Liver (tissue), 3 donors: ENCODE data around the gene AEBP2.

Experiments
- TAF1 ChIP-seq: conservative IDR thresholded peaks from 2 replicates; pipeline ENCODE4 v1.6.1; 2016; ENCODE audit warnings: antibody characterized with exemption, mild to moderate bottlenecking
- TF ChIP-seq, protein P1 (sequence below): fragments of 150-350 bp; IDR thresholded peaks from 2 replicates; pipeline ENCODE4 v1.5.1; 2017; ENCODE audit warnings: improper control_type of control experiment, low read depth, low read length; ENCODE audit not compliant: missing input control
- donor health status: healthy.
- donor health status: healthy.

DNA sequence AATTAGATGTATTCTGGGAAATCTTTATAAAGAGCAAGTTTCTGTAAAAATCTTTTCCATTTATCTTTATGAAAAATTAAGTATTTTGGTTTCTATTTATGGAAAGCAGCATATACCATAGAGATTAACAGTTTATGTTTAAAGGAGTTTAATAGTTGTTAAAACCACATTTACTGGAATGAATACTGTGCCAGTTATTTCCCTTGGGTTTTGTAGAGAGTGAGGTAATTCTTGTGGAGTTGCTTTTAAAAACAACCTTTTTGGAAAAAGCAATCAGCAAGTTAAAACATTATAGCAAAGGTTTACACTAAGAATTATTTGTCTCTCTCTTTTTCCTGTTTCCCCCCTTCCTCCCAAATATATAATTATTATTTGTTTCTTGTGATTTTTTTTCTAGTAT, 34.9 kb downstream of the AEBP2 start:
- TF ChIP-seq, protein P1, sequence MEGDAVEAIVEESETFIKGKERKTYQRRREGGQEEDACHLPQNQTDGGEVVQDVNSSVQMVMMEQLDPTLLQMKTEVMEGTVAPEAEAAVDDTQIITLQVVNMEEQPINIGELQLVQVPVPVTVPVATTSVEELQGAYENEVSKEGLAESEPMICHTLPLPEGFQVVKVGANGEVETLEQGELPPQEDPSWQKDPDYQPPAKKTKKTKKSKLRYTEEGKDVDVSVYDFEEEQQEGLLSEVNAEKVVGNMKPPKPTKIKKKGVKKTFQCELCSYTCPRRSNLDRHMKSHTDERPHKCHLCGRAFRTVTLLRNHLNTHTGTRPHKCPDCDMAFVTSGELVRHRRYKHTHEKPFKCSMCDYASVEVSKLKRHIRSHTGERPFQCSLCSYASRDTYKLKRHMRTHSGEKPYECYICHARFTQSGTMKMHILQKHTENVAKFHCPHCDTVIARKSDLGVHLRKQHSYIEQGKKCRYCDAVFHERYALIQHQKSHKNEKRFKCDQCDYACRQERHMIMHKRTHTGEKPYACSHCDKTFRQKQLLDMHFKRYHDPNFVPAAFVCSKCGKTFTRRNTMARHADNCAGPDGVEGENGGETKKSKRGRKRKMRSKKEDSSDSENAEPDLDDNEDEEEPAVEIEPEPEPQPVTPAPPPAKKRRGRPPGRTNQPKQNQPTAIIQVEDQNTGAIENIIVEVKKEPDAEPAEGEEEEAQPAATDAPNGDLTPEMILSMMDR = no peak
- TF ChIP-seq TAF1 = no peak
